ENCODE results near the gene SLC24A2.

DNA sequence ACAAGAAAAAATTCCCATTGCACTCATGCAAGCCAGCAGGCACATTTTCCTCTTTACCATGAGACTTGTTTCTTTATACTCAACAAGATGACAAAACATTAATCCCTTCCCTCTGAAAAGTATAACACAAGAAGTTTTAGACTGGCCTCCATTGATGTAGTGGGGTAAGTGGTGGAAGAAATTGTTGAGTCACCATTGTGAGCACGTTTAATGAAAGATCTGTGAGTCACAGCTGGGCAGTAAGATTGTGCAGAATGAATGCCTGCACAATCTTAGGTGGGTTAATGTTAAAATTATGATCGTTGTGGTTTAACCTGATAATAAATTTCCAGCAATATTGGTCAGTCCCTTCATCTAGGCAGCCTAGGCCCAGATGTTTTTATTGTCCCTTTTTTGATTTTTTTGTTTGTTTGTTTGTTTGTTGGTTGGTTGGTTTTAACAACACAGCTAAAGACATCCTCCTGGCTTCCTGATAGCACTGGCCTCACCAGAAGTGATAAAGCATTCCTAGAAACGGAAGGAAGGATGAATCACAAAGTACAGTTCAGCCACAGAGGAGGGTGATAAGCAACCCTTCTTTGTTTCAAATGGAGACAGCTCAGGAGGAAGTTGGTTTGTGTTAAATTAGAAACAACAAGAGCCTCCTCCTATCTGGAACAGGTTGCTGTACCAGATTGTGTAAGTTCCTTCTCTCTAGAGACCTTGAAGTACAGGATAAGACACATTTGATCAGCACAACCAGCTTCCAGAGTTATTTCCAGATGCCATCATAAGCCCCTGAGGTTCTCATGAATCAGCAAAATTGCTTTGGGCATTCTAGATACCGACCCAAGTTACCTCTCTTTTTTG is 40.3 kb downstream of the SLC24A2 start:
- no peak for TF ChIP-seq POLR2AphosphoS5 (IDR thresholded peaks at IDR 0.05; ENCODE audit: low read depth, low read length)
- TF ChIP-seq, protein P1, sequence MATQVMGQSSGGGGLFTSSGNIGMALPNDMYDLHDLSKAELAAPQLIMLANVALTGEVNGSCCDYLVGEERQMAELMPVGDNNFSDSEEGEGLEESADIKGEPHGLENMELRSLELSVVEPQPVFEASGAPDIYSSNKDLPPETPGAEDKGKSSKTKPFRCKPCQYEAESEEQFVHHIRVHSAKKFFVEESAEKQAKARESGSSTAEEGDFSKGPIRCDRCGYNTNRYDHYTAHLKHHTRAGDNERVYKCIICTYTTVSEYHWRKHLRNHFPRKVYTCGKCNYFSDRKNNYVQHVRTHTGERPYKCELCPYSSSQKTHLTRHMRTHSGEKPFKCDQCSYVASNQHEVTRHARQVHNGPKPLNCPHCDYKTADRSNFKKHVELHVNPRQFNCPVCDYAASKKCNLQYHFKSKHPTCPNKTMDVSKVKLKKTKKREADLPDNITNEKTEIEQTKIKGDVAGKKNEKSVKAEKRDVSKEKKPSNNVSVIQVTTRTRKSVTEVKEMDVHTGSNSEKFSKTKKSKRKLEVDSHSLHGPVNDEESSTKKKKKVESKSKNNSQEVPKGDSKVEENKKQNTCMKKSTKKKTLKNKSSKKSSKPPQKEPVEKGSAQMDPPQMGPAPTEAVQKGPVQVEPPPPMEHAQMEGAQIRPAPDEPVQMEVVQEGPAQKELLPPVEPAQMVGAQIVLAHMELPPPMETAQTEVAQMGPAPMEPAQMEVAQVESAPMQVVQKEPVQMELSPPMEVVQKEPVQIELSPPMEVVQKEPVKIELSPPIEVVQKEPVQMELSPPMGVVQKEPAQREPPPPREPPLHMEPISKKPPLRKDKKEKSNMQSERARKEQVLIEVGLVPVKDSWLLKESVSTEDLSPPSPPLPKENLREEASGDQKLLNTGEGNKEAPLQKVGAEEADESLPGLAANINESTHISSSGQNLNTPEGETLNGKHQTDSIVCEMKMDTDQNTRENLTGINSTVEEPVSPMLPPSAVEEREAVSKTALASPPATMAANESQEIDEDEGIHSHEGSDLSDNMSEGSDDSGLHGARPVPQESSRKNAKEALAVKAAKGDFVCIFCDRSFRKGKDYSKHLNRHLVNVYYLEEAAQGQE (IDR thresholded peaks at IDR 0.05; ENCODE audit: insufficient read depth in 1 of 2, low read depth in 2 of 2, low read length in 2 of 2) = no peak
- TF ChIP-seq TAF1 (IDR thresholded peaks at IDR 0.05; ENCODE audit: borderline replicate concordance, insufficient read depth, low read length) = no peak
- no peak for TF ChIP-seq SIN3A (IDR thresholded peaks at IDR 0.05; ENCODE audit: borderline replicate concordance, insufficient read depth, low read length)
- no peak for TF ChIP-seq FOXP2 (optimal IDR thresholded peaks at IDR 0.05; ENCODE audit: borderline replicate concordance, extremely low read depth, extremely low read length, insufficient read depth)

All from PFSK-1 (cell line).